HCT116 (cell line): ENCODE measurements around the gene CALML6. TPM values are rescaled to one million over a fixed set of nuclear protein-coding genes. Genes with fewer than 3 reads are reported as not detected.

Experiments used
- ATAC-seq: fragments of 200-7000 bp; cut with Tn5 transposase; 2 replicates; pipeline ENCODE4 v1.9.1; 2020; ENCODE audit warnings: mild to moderate bottlenecking, moderate library complexity
- BruUV-seq: library from RNA; stranded (reverse); fragments of 400-500 nt; replicated peaks from 2 replicates; lab custom pipeline; 2021; lab: Mats Ljungman, UMichigan
- CTCF ChIA-PET: fragments of 300-600 bp; sonication (Branson Sonifier 250); formaldehyde crosslinking; loops from one replicate; lab custom pipeline; 2021; ENCODE audit warnings: antibody characterized with exemption; lab: Charles Lee
- POLR2A ChIA-PET: fragments of 300-600, 350-600 bp; sonication (Branson Sonifier 250); formaldehyde crosslinking; loops from one replicate; lab custom pipeline; 2021; ENCODE audit warnings: antibody characterized with exemption; lab: Charles Lee
- RAD21 ChIA-PET, 2 experiments: fragments of 300-600 bp; sonication (Branson Sonifier 250); formaldehyde crosslinking; loops; one replicate each; lab custom pipeline; 2023; ENCODE audit warnings: low total read pairs in 2 of 2; ENCODE audit not compliant: uncharacterized antibody in 2 of 2, unreplicated experiment in 2 of 2, low non-redundant PET in 1 of 2; lab: Charles Lee
- DNase-seq: peaks from one replicate; pipeline ENCODE4 v3.0.0-alpha.2; 2010; ENCODE audit warnings: low read depth, low spot score
- H2AFZ ChIP-seq: fragments of 200-600 bp; shearing (Covaris generic), sonication (generic); 2 replicates; pipeline ENCODE4 v1.6.1; 2017; ENCODE audit warnings: low read depth, mixed run types, mixed read lengths, antibody characterized with exemption, low read length; ENCODE audit not compliant: poor library complexity, severe bottlenecking
- H3K27ac ChIP-seq: 2 replicates; pipeline ENCODE4 v1.5.1; 2012; ENCODE audit warnings: low read depth, low read length
- H3K27me3 ChIP-seq: fragments of 200-600 bp; sonication (generic); 2 replicates; pipeline ENCODE4 v1.6.1; 2016; ENCODE audit warnings: mixed run types, low read length, mixed read lengths; ENCODE audit not compliant: insufficient read depth
- H3K36me3 ChIP-seq, 2 experiments: fragments of 200-500 bp in 1 of 2; fragments of 200-600 bp in 1 of 2; sonication (Bioruptor generic) in 1 of 2; sonication (generic) in 1 of 2; 2 replicates each; pipeline versions ENCODE4 v1.5.1 to v1.6.1; 2014 to 2016; ENCODE audit warnings: low read length in 2 of 2, inconsistent platforms in 1 of 2, mixed read lengths in 1 of 2, mixed run types in 1 of 2; ENCODE audit not compliant: insufficient read depth in 2 of 2, control insufficient read depth in 1 of 2
- H3K4me1 ChIP-seq, 2 experiments: fragments of 200-600 bp in 1 of 2; sonication (generic) in 1 of 2; 2 replicates each; pipeline versions ENCODE4 v1.5.1 to v1.6.1; 2012 to 2017; ENCODE audit warnings: low read length in 2 of 2, inconsistent platforms in 1 of 2, mild to moderate bottlenecking in 1 of 2, mixed read lengths in 1 of 2, mixed run types in 1 of 2, moderate library complexity in 1 of 2; ENCODE audit not compliant: insufficient read depth in 2 of 2, control insufficient read depth in 1 of 2
- H3K4me2 ChIP-seq: fragments of 200-600 bp; sonication (generic); 2 replicates; pipeline ENCODE4 v1.6.1; 2017; ENCODE audit warnings: mixed run types, low read length, mixed read lengths
- H3K4me3 ChIP-seq, 2 experiments: fragments of 200-600 bp in 1 of 2; sonication (generic) in 1 of 2; replicated peaks in 1 of 2; 2 replicates each; pipeline ENCODE4 v1.5.1; 2011 to 2016; ENCODE audit warnings: low read length in 2 of 2, control low read depth in 1 of 2, low read depth in 1 of 2, mild to moderate bottlenecking in 1 of 2, mixed read lengths in 1 of 2, mixed run types in 1 of 2
- H3K79me2 ChIP-seq: fragments of 200-600 bp; sonication (generic); 2 replicates; pipeline ENCODE4 v1.6.1; 2017; ENCODE audit warnings: mild to moderate bottlenecking, mixed run types, low read length, moderate library complexity, mixed read lengths; ENCODE audit not compliant: insufficient read depth
- H3K9ac ChIP-seq: fragments of 200-600 bp; sonication (generic); 2 replicates; pipeline ENCODE4 v1.6.1; 2016; ENCODE audit warnings: low read length, mixed read lengths
- H3K9me2 ChIP-seq: fragments of 200-600 bp; sonication (generic), shearing (Covaris generic); 2 replicates; pipeline ENCODE4 v1.6.1; 2017; ENCODE audit warnings: mixed run types, mild to moderate bottlenecking, moderate library complexity; ENCODE audit not compliant: insufficient read depth
- H3K9me3 ChIP-seq, 2 experiments: fragments of 200-500 bp in 1 of 2; fragments of 200-600 bp in 1 of 2; sonication (Bioruptor generic) in 1 of 2; sonication (generic) in 1 of 2; 2 replicates each; pipeline ENCODE4 v1.6.1; 2014 to 2017; ENCODE audit warnings: low read length in 2 of 2, mixed read lengths in 2 of 2, inconsistent platforms in 1 of 2, low read depth in 1 of 2, mild to moderate bottlenecking in 1 of 2, mixed run types in 1 of 2, moderate library complexity in 1 of 2; ENCODE audit not compliant: control insufficient read depth in 1 of 2, insufficient read depth in 1 of 2
- H4K20me1 ChIP-seq: fragments of 200-600 bp; sonication (generic), shearing (Covaris generic); 2 replicates; pipeline ENCODE4 v1.6.1; 2017; ENCODE audit warnings: mixed run types, mild to moderate bottlenecking, moderate library complexity; ENCODE audit not compliant: insufficient read depth
- EZH2 ChIP-seq: fragments of 200-600 bp; sonication (generic); IDR thresholded peaks from 2 replicates; pipeline ENCODE4 v1.6.1; 2017; ENCODE audit warnings: antibody characterized with exemption, mixed run types
- JUND ChIP-seq: IDR thresholded peaks from 2 replicates; pipeline ENCODE4 v1.6.1; 2012
- SIN3A ChIP-seq: IDR thresholded peaks from 2 replicates; pipeline ENCODE4 v1.6.1; 2012; ENCODE audit warnings: low read depth
- TCF7L2 ChIP-seq: IDR thresholded peaks from 2 replicates; pipeline ENCODE4 v1.7.0; 2011; ENCODE audit warnings: borderline replicate concordance, inconsistent platforms; ENCODE audit not compliant: insufficient read depth, insufficient read length; ENCODE audit errors: extremely low read depth
- intact Hi-C: fragments of 100-400 bp; cut with micrococcal nuclease; formaldehyde crosslinking; loops from 2 replicates; pipeline ENCODE4 v1.10.0; 2022
- total RNA-seq: library from RNA; stranded (reverse); gene quantifications from one replicate; pipeline ENCODE4 v1.2.1, GENCODE V29; 2021; ENCODE audit not compliant: unreplicated experiment
- TF ChIP-seq, protein P1 (sequence below): IDR thresholded peaks from 2 replicates; pipeline ENCODE4 v1.6.1; 2012; ENCODE audit warnings: low read depth

Gene CALML6
- total RNA-seq, 1 experiment from 2014 or later: 2.3 TPM

DNA sequence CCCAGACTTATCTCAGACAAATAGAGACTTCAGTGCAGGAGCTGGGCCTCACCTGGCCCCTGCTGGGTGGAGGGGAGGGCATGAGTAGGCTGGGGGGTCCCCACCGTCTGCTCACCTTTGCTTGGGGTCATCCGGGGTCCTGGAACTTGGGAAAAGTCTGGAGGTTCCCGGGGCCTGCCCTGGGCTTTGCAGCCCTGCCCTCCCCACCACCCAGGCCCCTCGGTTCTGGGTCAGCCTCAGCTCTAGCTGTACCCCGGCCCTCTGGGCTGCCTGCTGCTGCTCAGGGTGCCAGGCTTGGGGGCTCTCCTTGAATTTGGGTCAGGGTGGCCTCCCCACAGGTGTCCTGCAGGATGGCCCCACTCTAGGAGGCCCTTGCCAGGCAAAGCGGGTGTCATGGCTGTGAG is 6.4 kb downstream of the CALML6 start:
- DNase-seq: no peak
- H3K27me3 ChIP-seq: no peaks in the 10 kb centered on the region
- H3K9ac ChIP-seq: no peak overlapping the region
- no peaks in the 10 kb centered on the region for H3K9me2 ChIP-seq
- no TSS peak for BruUV-seq
- H3K9me3 ChIP-seq: no peaks in the 10 kb centered on the region
- H2AFZ ChIP-seq: no peak overlapping the region
- no peak overlapping the region for H3K4me2 ChIP-seq
- no peak for TF ChIP-seq TCF7L2
- no peak for TF ChIP-seq JUND
- H3K27ac ChIP-seq: no peak overlapping the region
- RAD21 ChIA-PET: no interaction called here
- intact Hi-C loops: no loop called here
- no peaks in the 10 kb centered on the region for H4K20me1 ChIP-seq
- no peak overlapping the region for H3K4me3 ChIP-seq
- 0 out of 2 replicates have a peak, but pooled peaks cover 8% of the 10 kb centered on the region for H3K79me2 ChIP-seq
- peaks cover 11 to 29% of the 10 kb centered on the region in 2 experiments for H3K4me1 ChIP-seq
- ATAC-seq: no peak
- H3K36me3 ChIP-seq: no peaks in the 10 kb centered on the region
- CTCF ChIA-PET: interaction anchor here (2.1 kb wide), 1 partner anchor 13 kb away, joined by 6 read pairs; no protein-coding TSS in a partner anchor
- POLR2A ChIA-PET: no interaction called here

- DNase-seq (no peak), ATAC-seq (no peak)
- Histone ChIP-seq H3K79me2 (0 out of 2 replicates have a peak, but pooled peaks cover 8% of the 10 kb centered on the region), H4K20me1 (no peaks in the 10 kb centered on the region), H3K9ac (no peak overlapping the region), H3K27me3 (no peaks in the 10 kb centered on the region), H3K4me3 (no peak overlapping the region), H2AFZ (no peak overlapping the region), H3K9me3 (no peaks in the 10 kb centered on the region), H3K4me1 (peaks cover 11 to 29% of the 10 kb centered on the region in 2 experiments), H3K4me2 (no peak overlapping the region), H3K9me2 (no peaks in the 10 kb centered on the region), H3K27ac (no peak overlapping the region), H3K36me3 (no peaks in the 10 kb centered on the region)
- POLR2A ChIA-PET: no interaction called here
- RAD21 ChIA-PET: no interaction called here
- intact Hi-C loops: no loop called here
- CTCF ChIA-PET: no interaction called here
- no TSS peak for BruUV-seq
- TF ChIP-seq SIN3A (no peak), EZH2 (no peak)
- TF ChIP-seq, protein P1, sequence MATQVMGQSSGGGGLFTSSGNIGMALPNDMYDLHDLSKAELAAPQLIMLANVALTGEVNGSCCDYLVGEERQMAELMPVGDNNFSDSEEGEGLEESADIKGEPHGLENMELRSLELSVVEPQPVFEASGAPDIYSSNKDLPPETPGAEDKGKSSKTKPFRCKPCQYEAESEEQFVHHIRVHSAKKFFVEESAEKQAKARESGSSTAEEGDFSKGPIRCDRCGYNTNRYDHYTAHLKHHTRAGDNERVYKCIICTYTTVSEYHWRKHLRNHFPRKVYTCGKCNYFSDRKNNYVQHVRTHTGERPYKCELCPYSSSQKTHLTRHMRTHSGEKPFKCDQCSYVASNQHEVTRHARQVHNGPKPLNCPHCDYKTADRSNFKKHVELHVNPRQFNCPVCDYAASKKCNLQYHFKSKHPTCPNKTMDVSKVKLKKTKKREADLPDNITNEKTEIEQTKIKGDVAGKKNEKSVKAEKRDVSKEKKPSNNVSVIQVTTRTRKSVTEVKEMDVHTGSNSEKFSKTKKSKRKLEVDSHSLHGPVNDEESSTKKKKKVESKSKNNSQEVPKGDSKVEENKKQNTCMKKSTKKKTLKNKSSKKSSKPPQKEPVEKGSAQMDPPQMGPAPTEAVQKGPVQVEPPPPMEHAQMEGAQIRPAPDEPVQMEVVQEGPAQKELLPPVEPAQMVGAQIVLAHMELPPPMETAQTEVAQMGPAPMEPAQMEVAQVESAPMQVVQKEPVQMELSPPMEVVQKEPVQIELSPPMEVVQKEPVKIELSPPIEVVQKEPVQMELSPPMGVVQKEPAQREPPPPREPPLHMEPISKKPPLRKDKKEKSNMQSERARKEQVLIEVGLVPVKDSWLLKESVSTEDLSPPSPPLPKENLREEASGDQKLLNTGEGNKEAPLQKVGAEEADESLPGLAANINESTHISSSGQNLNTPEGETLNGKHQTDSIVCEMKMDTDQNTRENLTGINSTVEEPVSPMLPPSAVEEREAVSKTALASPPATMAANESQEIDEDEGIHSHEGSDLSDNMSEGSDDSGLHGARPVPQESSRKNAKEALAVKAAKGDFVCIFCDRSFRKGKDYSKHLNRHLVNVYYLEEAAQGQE: no peak
Measured at GRCh38 chr1:1921901-1922701, 7.0 kb downstream of the CALML6 start.
